GM06990 (cell line): ENCODE data around the gene INPPL1.

Experiments
- DNase-seq: peaks from one replicate; pipeline ENCODE4 v3.0.0-alpha.2; 2011; ENCODE audit not compliant: insufficient read length; ENCODE audit errors: extremely low read depth
- H3K27me3 ChIP-seq: replicated peaks from 2 replicates; pipeline ENCODE4 v1.6.0; 2011; ENCODE audit warnings: low read length; ENCODE audit not compliant: control insufficient read depth, insufficient read depth
- H3K36me3 ChIP-seq: 2 replicates; pipeline ENCODE4 v1.5.1; 2011; ENCODE audit warnings: low read length; ENCODE audit not compliant: control insufficient read depth, insufficient read depth
- H3K4me3 ChIP-seq: replicated peaks from 2 replicates; pipeline ENCODE4 v1.5.1; 2011; ENCODE audit warnings: low read depth, mild to moderate bottlenecking, control low read depth, low read length
- TF ChIP-seq, protein P1 (sequence below): IDR thresholded peaks from 2 replicates; pipeline ENCODE4 v1.5.1; 2011; ENCODE audit warnings: low read length, control low read depth, mild to moderate bottlenecking, inconsistent platforms; ENCODE audit not compliant: insufficient read depth, poor library complexity, severe bottlenecking

Gene INPPL1

DNA sequence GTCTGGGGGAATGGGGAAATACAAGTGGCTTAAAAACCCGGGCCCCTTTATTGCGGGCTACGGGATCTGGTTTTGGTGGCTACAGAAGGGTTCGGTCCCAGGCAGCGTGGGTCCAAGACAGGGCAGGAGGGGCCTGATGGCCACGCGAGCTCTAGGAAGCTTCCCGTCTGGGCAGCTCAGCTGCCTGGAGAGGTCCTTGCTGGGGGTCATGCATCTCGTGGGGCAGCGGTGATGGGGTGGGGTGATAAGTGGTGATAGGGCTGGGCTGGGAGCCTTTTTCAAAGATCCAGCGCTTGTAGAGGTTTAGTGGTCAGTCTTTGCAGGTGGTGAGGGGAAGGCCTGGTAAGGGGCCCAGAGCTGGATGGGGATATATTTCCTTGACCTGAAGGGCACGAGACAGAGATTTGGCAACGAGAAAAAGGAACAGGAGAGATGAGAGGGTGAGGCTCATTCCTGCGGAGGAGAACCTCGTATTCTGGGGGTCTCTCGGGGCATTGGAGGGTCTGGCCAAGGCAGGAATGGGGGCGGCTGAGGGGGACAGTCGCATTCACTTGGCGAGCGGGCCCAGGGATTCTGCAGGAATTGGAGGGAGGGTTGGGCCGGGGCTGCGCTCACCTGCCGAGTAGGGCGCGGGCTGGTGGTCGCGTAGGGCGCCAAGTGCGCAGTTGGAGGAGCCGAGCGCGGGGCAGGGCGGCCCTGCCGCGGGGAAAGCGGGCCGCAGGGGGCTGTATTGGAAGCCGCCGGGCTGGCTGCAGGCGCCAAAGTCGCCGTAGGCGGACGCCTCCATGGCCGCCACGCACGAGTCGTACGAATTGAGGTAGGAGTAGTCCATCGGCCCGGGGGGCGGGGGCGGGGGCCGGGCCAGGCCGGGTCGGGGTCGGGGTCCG lies 18.8 kb downstream of the INPPL1 start:
- TF ChIP-seq, protein P1, sequence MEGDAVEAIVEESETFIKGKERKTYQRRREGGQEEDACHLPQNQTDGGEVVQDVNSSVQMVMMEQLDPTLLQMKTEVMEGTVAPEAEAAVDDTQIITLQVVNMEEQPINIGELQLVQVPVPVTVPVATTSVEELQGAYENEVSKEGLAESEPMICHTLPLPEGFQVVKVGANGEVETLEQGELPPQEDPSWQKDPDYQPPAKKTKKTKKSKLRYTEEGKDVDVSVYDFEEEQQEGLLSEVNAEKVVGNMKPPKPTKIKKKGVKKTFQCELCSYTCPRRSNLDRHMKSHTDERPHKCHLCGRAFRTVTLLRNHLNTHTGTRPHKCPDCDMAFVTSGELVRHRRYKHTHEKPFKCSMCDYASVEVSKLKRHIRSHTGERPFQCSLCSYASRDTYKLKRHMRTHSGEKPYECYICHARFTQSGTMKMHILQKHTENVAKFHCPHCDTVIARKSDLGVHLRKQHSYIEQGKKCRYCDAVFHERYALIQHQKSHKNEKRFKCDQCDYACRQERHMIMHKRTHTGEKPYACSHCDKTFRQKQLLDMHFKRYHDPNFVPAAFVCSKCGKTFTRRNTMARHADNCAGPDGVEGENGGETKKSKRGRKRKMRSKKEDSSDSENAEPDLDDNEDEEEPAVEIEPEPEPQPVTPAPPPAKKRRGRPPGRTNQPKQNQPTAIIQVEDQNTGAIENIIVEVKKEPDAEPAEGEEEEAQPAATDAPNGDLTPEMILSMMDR = no peak
- no peak for DNase-seq
- Histone ChIP-seq H3K4me3 (no peak overlapping the region), H3K36me3 (peaks cover under 1% of the 10 kb centered on the region), H3K27me3 (peaks cover 3% of the 10 kb centered on the region)

DNA sequence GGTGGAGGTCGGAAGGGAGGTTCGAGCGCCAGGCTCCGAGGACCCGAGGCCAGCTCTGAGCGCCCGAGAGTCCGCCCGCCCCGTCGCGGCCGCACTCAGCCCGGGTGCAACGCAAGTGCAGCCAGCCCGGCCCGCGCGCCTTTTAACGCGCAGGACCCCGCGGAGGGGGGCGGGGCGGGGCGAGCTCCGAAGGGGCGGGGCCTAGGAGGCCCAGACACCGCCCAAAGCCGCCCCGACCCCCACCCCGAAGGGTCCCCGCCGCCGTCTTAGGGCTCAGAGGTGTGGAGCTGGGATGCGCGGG lies 19.4 kb downstream of the INPPL1 start, which contains the start of gene PHOX2A:
TSS of gene PHOX2A (minus strand) at position 117 of the 301 bp plus-strand sequence. CDS start 172 bp downstream, outside the sequence.
- no peaks in the 10 kb centered on the region for H3K36me3 ChIP-seq
- no peak within 1 kb of the TSS for H3K4me3 ChIP-seq
- no peak for DNase-seq
- TF ChIP-seq, protein P1 = no peak
- peaks cover 3% of the 10 kb centered on the region for H3K27me3 ChIP-seq

DNA sequence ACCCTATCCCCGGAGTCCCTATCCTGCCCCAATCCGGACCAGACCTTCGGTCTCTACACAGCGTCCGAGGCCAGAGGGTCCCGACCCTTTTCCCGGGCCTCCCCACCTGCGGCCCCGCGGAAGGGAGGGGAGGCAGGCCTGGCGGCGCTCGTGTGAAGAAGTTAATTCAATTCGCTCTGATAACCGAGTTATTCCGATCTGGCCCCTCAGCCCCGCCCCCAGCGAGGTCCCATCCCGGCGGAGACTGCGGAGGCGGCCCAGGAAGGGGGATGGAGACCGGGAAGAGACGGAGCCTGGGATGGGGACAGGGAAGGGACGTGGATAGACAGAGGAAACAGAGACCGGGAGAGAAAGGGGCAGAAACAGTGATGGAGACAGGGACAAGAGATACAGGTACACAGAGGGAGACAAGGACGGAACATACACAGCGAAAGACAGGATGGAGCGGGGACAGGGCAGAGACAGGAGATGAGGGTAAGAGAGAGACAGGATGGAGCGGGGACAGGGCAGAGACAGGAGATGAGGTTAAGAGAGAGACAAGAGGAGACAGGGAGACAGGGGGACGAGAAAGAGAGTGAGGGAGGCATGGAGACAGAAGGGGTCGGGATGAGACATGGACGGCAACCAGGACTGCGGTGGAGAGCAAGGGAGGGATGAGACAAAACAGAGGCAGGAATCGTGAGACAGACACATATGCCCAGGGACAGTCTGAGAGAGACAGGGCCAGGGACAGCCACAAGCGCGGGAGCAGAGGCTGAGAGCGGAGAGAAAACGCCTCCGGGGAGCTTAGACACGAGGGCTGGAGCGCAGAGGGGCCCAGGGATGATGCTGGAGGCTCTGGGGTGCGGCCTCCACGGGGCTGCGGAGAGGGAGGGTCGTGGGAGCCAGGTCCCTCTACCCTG lies 20.0 kb downstream of the INPPL1 start:
- Histone ChIP-seq H3K4me3 (no peak overlapping the region), H3K27me3 (peaks cover 3% of the 10 kb centered on the region), H3K36me3 (no peaks in the 10 kb centered on the region)
- TF ChIP-seq, protein P1 = no peak
- no peak for DNase-seq

DNA sequence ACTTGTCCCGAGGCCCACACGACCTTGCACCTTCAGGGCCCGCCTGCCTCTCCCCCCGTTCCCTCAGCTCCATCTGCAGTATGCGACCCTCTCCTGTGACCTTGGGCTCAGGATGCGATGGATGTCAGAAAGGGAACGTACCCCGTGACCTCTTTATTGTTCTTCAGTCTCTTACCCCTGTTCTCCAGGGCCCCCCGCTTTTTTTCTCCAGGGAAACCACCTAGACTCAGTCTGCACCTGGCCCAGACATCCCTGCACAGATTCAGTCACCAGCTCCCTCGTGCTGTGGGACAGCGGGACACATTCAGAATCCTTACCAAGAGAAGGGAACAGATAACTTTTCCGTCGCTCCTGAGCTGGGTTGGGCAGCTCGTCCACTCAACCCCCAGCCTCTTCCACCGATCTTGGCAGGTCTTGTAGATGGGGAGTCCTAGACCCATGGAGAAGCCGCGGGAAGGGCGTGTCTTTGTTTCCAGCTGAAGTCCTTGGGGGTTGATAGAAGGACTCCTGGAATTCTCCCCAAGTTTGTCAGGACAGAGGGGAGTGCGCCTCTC lies 20.8 kb downstream of the INPPL1 start:
- DNase-seq = no peak
- TF ChIP-seq, protein P1 = no peak
- peaks cover 3% of the 10 kb centered on the region for H3K27me3 ChIP-seq
- H3K4me3 ChIP-seq = no peak overlapping the region
- no peaks in the 10 kb centered on the region for H3K36me3 ChIP-seq

DNA sequence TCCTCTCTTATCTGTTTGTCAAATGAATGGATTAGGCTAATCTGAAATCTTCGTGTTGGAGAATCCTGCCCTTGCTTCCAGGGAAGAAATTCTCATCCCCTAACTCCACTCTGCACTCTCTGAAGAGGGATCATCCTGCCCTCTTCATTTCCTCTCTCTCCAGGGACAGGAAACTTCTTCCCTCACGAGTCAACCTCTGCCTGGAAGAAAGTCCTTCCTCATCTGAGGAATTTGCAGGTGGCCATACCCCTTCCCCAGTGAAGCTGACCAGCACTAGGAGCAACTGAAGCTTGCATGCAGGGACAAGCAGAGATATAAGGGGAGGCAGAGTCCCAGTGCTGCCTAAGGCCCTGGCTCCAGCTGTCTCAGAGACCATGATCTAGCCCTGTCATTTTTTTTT lies 23.0 kb downstream of the INPPL1 start:
- Histone ChIP-seq H3K4me3 (no peak overlapping the region), H3K27me3 (peaks cover 1% of the 10 kb centered on the region; the same call in 1 of the 2 replicates), H3K36me3 (no peaks in the 10 kb centered on the region)
- DNase-seq = no peak
- TF ChIP-seq, protein P1 = no peak
